Body of pancreas (tissue), 4 donors: ENCODE results near the gene NR3C1.

Experiments used
- CTCF ChIP-seq, 7 experiments: fragments of 450-650 bp in 4 of 7; fragments of 200-600 bp in 3 of 7; sonication (generic) in 3 of 7; IDR thresholded peaks; one replicate each; pipeline ENCODE4 v1.5.1; 2016 to 2019; ENCODE audit warnings: antibody characterized with exemption in 7 of 7
- POLR2A ChIP-seq, 3 donors: fragments of 450-650 bp; IDR thresholded peaks; one replicate each; pipeline ENCODE4 v1.6.1; 2016; ENCODE audit warnings: antibody characterized with exemption in 3 of 3, mild to moderate bottlenecking in 2 of 3

GRCh38 chr5:143404416-143405062 is 1.1 kb upstream of the NR3C1 start:
- TF ChIP-seq CTCF (IDR thresholded peaks at IDR 0.05) = no peak
- TF ChIP-seq POLR2A (IDR thresholded peaks at IDR 0.05) = no peak
